WTC11 (cell line): Measurements from ENCODE around the gene SPNS2. TPM values are rescaled to one million over a fixed set of nuclear protein-coding genes. Genes with fewer than 3 reads are reported as not detected.

Experiments
- AR ChIP-seq: fragments of 250-450 bp; sonication (Bioruptor Pico); IDR thresholded peaks from 2 replicates; pipeline ENCODE4 v1.9.0; 2021; ENCODE audit warnings: mild to moderate bottlenecking
- CDX4 ChIP-seq: fragments of 250-450 bp; sonication (Bioruptor Pico); IDR thresholded peaks from 2 replicates; pipeline ENCODE4 v1.9.0; 2021; ENCODE audit warnings: moderate library complexity, mild to moderate bottlenecking, inconsistent platforms, borderline replicate concordance
- ESRRA ChIP-seq: sonication (generic); formaldehyde crosslinking; IDR thresholded peaks from 2 replicates; pipeline ENCODE4 v1.8.1; 2022; ENCODE audit warnings: mild to moderate bottlenecking, missing genetic modification reagents, borderline replicate concordance
- ETV6 ChIP-seq: sonication (generic); formaldehyde crosslinking; IDR thresholded peaks from 2 replicates; pipeline ENCODE4 v1.8.1; 2022; ENCODE audit warnings: mild to moderate bottlenecking, missing genetic modification reagents
- FOXJ3 ChIP-seq: sonication (generic); formaldehyde crosslinking; IDR thresholded peaks from 2 replicates; pipeline ENCODE4 v1.9.0; 2021; ENCODE audit warnings: missing genetic modification reagents, mild to moderate bottlenecking, borderline replicate concordance
- HMGXB4 ChIP-seq: sonication (generic); formaldehyde crosslinking; IDR thresholded peaks from 2 replicates; pipeline ENCODE4 v1.8.1; 2023; ENCODE audit warnings: mild to moderate bottlenecking, moderate library complexity, missing genetic modification reagents
- IRF2 ChIP-seq: sonication (generic); formaldehyde crosslinking; IDR thresholded peaks from 2 replicates; pipeline ENCODE4 v1.8.0; 2022; ENCODE audit warnings: low read depth, missing genetic modification reagents, borderline replicate concordance
- KAT7 ChIP-seq: sonication (generic); formaldehyde crosslinking; IDR thresholded peaks from 2 replicates; pipeline ENCODE4 v1.8.1; 2023; ENCODE audit warnings: missing genetic modification reagents, mild to moderate bottlenecking, borderline replicate concordance
- NFATC4 ChIP-seq: fragments of 250-450 bp; sonication (Bioruptor Pico); IDR thresholded peaks from 2 replicates; pipeline ENCODE4 v1.9.0; 2021; ENCODE audit warnings: mild to moderate bottlenecking
- PREB ChIP-seq: sonication (generic); formaldehyde crosslinking; IDR thresholded peaks from 2 replicates; pipeline ENCODE4 v1.8.1; 2022; ENCODE audit warnings: mild to moderate bottlenecking, missing genetic modification reagents, moderate library complexity, borderline replicate concordance
- PRRX2 ChIP-seq: fragments of 250-450 bp; sonication (Bioruptor Pico); IDR thresholded peaks from 2 replicates; pipeline ENCODE4 v1.8.0; 2021; ENCODE audit warnings: mild to moderate bottlenecking
- TEAD1 ChIP-seq: sonication (generic); formaldehyde crosslinking; IDR thresholded peaks from 2 replicates; pipeline ENCODE4 v1.8.0; 2022; ENCODE audit warnings: mild to moderate bottlenecking, missing genetic modification reagents
- ZMAT4 ChIP-seq: fragments of 250-450 bp; sonication (Bioruptor Pico); IDR thresholded peaks from 2 replicates; pipeline ENCODE4 v1.9.0; 2021; ENCODE audit warnings: mild to moderate bottlenecking
- ZNF263 ChIP-seq: sonication (generic); formaldehyde crosslinking; IDR thresholded peaks from 2 replicates; pipeline ENCODE4 v1.8.1; 2022; ENCODE audit warnings: low read depth, mild to moderate bottlenecking, moderate library complexity, missing genetic modification reagents
- ZNF416 ChIP-seq: fragments of 250-450 bp; sonication (Bioruptor Pico); IDR thresholded peaks from 2 replicates; pipeline ENCODE4 v1.9.0; 2021; ENCODE audit warnings: mild to moderate bottlenecking, inconsistent platforms
- ZNF532 ChIP-seq: fragments of 250-450 bp; sonication (Bioruptor Pico); IDR thresholded peaks from 2 replicates; pipeline ENCODE4 v1.9.0; 2021; ENCODE audit warnings: mild to moderate bottlenecking, borderline replicate concordance
- total RNA-seq: library from RNA; stranded (reverse); gene quantifications from 3 replicates; pipeline ENCODE4 v1.2.3, GENCODE V29; 2021
- TF ChIP-seq, protein P1 (sequence below): sonication (generic); formaldehyde crosslinking; IDR thresholded peaks from 2 replicates; pipeline ENCODE4 v1.8.0; 2023; ENCODE audit warnings: missing genetic modification reagents, mild to moderate bottlenecking, borderline replicate concordance
- TF ChIP-seq, protein P2 (sequence below): sonication (generic); formaldehyde crosslinking; IDR thresholded peaks from 2 replicates; pipeline ENCODE4 v1.8.0; 2022; ENCODE audit warnings: mild to moderate bottlenecking, missing genetic modification reagents
- TF ChIP-seq, protein P3 (sequence below): sonication (generic); formaldehyde crosslinking; IDR thresholded peaks from 2 replicates; pipeline ENCODE4 v1.8.0; 2022; ENCODE audit warnings: mild to moderate bottlenecking, missing genetic modification reagents

SPNS2 gene
- total RNA-seq, 1 experiment from 2014 or later, result 0.87 TPM

- TF ChIP-seq, protein P1, sequence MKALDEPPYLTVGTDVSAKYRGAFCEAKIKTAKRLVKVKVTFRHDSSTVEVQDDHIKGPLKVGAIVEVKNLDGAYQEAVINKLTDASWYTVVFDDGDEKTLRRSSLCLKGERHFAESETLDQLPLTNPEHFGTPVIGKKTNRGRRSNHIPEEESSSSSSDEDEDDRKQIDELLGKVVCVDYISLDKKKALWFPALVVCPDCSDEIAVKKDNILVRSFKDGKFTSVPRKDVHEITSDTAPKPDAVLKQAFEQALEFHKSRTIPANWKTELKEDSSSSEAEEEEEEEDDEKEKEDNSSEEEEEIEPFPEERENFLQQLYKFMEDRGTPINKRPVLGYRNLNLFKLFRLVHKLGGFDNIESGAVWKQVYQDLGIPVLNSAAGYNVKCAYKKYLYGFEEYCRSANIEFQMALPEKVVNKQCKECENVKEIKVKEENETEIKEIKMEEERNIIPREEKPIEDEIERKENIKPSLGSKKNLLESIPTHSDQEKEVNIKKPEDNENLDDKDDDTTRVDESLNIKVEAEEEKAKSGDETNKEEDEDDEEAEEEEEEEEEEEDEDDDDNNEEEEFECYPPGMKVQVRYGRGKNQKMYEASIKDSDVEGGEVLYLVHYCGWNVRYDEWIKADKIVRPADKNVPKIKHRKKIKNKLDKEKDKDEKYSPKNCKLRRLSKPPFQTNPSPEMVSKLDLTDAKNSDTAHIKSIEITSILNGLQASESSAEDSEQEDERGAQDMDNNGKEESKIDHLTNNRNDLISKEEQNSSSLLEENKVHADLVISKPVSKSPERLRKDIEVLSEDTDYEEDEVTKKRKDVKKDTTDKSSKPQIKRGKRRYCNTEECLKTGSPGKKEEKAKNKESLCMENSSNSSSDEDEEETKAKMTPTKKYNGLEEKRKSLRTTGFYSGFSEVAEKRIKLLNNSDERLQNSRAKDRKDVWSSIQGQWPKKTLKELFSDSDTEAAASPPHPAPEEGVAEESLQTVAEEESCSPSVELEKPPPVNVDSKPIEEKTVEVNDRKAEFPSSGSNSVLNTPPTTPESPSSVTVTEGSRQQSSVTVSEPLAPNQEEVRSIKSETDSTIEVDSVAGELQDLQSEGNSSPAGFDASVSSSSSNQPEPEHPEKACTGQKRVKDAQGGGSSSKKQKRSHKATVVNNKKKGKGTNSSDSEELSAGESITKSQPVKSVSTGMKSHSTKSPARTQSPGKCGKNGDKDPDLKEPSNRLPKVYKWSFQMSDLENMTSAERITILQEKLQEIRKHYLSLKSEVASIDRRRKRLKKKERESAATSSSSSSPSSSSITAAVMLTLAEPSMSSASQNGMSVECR (CRISPR knock-in tag), result peak; percentile 92
- TF ChIP-seq TEAD1 (CRISPR knock-in tag) (peak; percentile 94), CDX4 (CRISPR knock-in tag) (no peak), ZNF532 (no peak), ETV6 (CRISPR knock-in tag) (peak; percentile 83), PREB (CRISPR knock-in tag) (peak; percentile 42; the same call in 1 of the 2 replicates), ZNF263 (CRISPR knock-in tag) (no peak), NFATC4 (no peak), IRF2 (CRISPR knock-in tag) (no peak), HMGXB4 (CRISPR knock-in tag) (no peak), ZNF416 (CRISPR knock-in tag) (no peak), FOXJ3 (no peak), ESRRA (CRISPR knock-in tag) (peak; percentile 52; the same call in 1 of the 2 replicates), ZMAT4 (CRISPR knock-in tag) (no peak), PRRX2 (CRISPR knock-in tag) (no peak), KAT7 (CRISPR knock-in tag) (no peak), AR (CRISPR knock-in tag) (no peak)
- TF ChIP-seq, protein P2, sequence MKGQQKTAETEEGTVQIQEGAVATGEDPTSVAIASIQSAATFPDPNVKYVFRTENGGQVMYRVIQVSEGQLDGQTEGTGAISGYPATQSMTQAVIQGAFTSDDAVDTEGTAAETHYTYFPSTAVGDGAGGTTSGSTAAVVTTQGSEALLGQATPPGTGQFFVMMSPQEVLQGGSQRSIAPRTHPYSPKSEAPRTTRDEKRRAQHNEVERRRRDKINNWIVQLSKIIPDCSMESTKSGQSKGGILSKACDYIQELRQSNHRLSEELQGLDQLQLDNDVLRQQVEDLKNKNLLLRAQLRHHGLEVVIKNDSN (CRISPR knock-in tag), result peak; percentile 61; the same call in 1 of the 2 replicates
- TF ChIP-seq, protein P3, sequence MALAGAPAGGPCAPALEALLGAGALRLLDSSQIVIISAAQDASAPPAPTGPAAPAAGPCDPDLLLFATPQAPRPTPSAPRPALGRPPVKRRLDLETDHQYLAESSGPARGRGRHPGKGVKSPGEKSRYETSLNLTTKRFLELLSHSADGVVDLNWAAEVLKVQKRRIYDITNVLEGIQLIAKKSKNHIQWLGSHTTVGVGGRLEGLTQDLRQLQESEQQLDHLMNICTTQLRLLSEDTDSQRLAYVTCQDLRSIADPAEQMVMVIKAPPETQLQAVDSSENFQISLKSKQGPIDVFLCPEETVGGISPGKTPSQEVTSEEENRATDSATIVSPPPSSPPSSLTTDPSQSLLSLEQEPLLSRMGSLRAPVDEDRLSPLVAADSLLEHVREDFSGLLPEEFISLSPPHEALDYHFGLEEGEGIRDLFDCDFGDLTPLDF (CRISPR knock-in tag), result no peak
Observed at GRCh38 chr17:4492721-4493561, 5.7 kb upstream of the SPNS2 start (continued).
